HepG2 (cell line): ENCODE results near the gene DNAI4. TPM values are rescaled to one million over a fixed set of nuclear protein-coding genes. Genes with fewer than 3 reads are reported as not detected.

Source experiments
- ATAC-seq: fragments of 200-7000 bp; cut with Tn5 transposase; 3 replicates; pipeline ENCODE4 v1.9.1; 2020; ENCODE audit warnings: mild to moderate bottlenecking, moderate library complexity
- BruUV-seq: library from RNA; stranded (reverse); fragments of 400-500 nt; replicated peaks from 2 replicates; lab custom pipeline; 2021; lab: Mats Ljungman, UMichigan
- CTCF ChIA-PET: fragments of 300-600 bp; formaldehyde crosslinking; extraction: SDS; loops from one replicate; lab custom pipeline; 2021; ENCODE audit warnings: low total read pairs, inconsistent platforms, low intra/inter-chr PET ratio; lab: Yijun Ruan, JAX
- POLR2A ChIA-PET: fragments of 350-600 bp; sonication (Branson Sonifier 250); formaldehyde crosslinking; loops from one replicate; lab custom pipeline; 2020; ENCODE audit warnings: antibody characterized with exemption, inconsistent platforms; lab: Yijun Ruan, JAX
- DNase-seq: peaks from one replicate; pipeline ENCODE4 v3.0.0-alpha.2; 2015; ENCODE audit warnings: low spot score
- FAIRE-seq: peaks from 3 replicates; lab custom pipeline; 2011; peaks lifted over from hg19 to GRCh38; lab: Jason Lieb, UNC
- H2AFZ ChIP-seq: one replicate; pipeline ENCODE4 v1.6.1; 2011; ENCODE audit warnings: low read length, inconsistent platforms
- H3K27ac ChIP-seq: fragments of 300-600 bp; 3 replicates; pipeline ENCODE4 v1.8.0; 2011; ENCODE audit warnings: mixed run types, mild to moderate bottlenecking, mixed read lengths, low read length, inconsistent platforms; ENCODE audit not compliant: insufficient read depth; ENCODE audit errors: extremely low read length
- H3K27me3 ChIP-seq, 2 experiments: fragments of 200-600 bp in 1 of 2; 2 replicates in 1 of 2; 3 replicates in 1 of 2; pipeline versions ENCODE4 v1.6.0 to v1.8.0; 2011; ENCODE audit warnings: low read length in 2 of 2, mild to moderate bottlenecking in 2 of 2, moderate library complexity in 2 of 2, inconsistent platforms in 1 of 2; ENCODE audit not compliant: insufficient read depth in 2 of 2, control insufficient read depth in 1 of 2
- H3K36me3 ChIP-seq, 2 experiments: fragments of 200-600 bp in 1 of 2; replicated peaks in 1 of 2; 2 replicates in 1 of 2; 3 replicates in 1 of 2; pipeline versions ENCODE4 v1.5.1 to v1.8.0; 2011; ENCODE audit warnings: low read length in 2 of 2, inconsistent platforms in 1 of 2; ENCODE audit not compliant: insufficient read depth in 2 of 2, control insufficient read depth in 1 of 2
- H3K4me1 ChIP-seq: 2 replicates; pipeline ENCODE4 v1.5.1; 2012; ENCODE audit warnings: low read length, inconsistent platforms; ENCODE audit not compliant: insufficient read depth
- H3K4me2 ChIP-seq: 2 replicates; pipeline ENCODE4 v1.6.0; 2011; ENCODE audit warnings: low read depth, low read length, inconsistent platforms
- H3K4me3 ChIP-seq, 3 experiments: fragments of 200-600 bp in 1 of 3; sonication (generic), shearing (Covaris generic) in 1 of 3; replicated peaks in 1 of 3; 2 replicates each; pipeline ENCODE4 v1.5.1; 2011 to 2016; ENCODE audit warnings: low read length in 3 of 3, inconsistent platforms in 2 of 3, low read depth in 2 of 3, mild to moderate bottlenecking in 2 of 3, control low read depth in 1 of 3, mixed read lengths in 1 of 3; ENCODE audit not compliant: insufficient read depth in 1 of 3
- H3K79me2 ChIP-seq: one replicate; pipeline ENCODE4 v1.6.1; 2011; ENCODE audit warnings: low read length, inconsistent platforms; ENCODE audit not compliant: insufficient read depth
- H3K9ac ChIP-seq: 2 replicates; pipeline ENCODE4 v1.6.0; 2011; ENCODE audit warnings: mild to moderate bottlenecking, low read depth, low read length, inconsistent platforms; ENCODE audit not compliant: insufficient read depth
- H3K9me3 ChIP-seq: 2 replicates; pipeline ENCODE4 v1.5.1; 2012; ENCODE audit warnings: mild to moderate bottlenecking, low read length
- H4K20me1 ChIP-seq: 2 replicates; pipeline ENCODE4 v1.6.0; 2011; ENCODE audit warnings: inconsistent platforms, mild to moderate bottlenecking, low read length, moderate library complexity; ENCODE audit not compliant: insufficient read depth
- ARHGAP35 ChIP-seq: sonication (generic); formaldehyde crosslinking; IDR thresholded peaks from 2 replicates; pipeline ENCODE4 v1.9.0; 2022; ENCODE audit warnings: mild to moderate bottlenecking, inconsistent platforms, moderate library complexity, missing genetic modification reagents, borderline replicate concordance
- CSRNP2 ChIP-seq: sonication (generic); formaldehyde crosslinking; conservative IDR thresholded peaks from 2 replicates; pipeline ENCODE4 v1.8.0; 2022; ENCODE audit warnings: low read depth, missing genetic modification reagents
- DDIT3 ChIP-seq: sonication (generic); formaldehyde crosslinking; IDR thresholded peaks from 2 replicates; pipeline ENCODE4 v1.4.0; 2020; ENCODE audit warnings: mild to moderate bottlenecking, missing genetic modification reagents
- E2F1 ChIP-seq: sonication (generic); formaldehyde crosslinking; IDR thresholded peaks from 2 replicates; pipeline ENCODE4 v1.5.0; 2020; ENCODE audit warnings: missing genetic modification reagents
- E2F2 ChIP-seq: sonication (generic); formaldehyde crosslinking; IDR thresholded peaks from 2 replicates; pipeline ENCODE4 v1.4.0; 2020; ENCODE audit warnings: missing genetic modification reagents, borderline replicate concordance
- ERF ChIP-seq: IDR thresholded peaks from 2 replicates; pipeline ENCODE4 v1.6.1; 2018; ENCODE audit warnings: missing biosample characterization, missing genetic modification reagents
- HOXA7 ChIP-seq: sonication (generic); formaldehyde crosslinking; IDR thresholded peaks from 2 replicates; pipeline ENCODE4 v1.8.1; 2022; ENCODE audit warnings: mild to moderate bottlenecking, missing genetic modification reagents, moderate library complexity
- JUNB ChIP-seq: sonication (generic); formaldehyde crosslinking; IDR thresholded peaks from 2 replicates; pipeline ENCODE4 v1.8.0; 2022; ENCODE audit warnings: missing genetic modification reagents, mild to moderate bottlenecking, borderline replicate concordance
- MED13 ChIP-seq: sonication (generic); formaldehyde crosslinking; IDR thresholded peaks from 2 replicates; pipeline ENCODE4 v1.5.0; 2020; ENCODE audit warnings: missing genetic modification reagents
- MLXIP ChIP-seq: sonication (generic); formaldehyde crosslinking; IDR thresholded peaks from 2 replicates; pipeline ENCODE4 v1.9.0; 2021; ENCODE audit warnings: missing genetic modification reagents, borderline replicate concordance
- PPARG ChIP-seq: conservative IDR thresholded peaks from 2 replicates; pipeline ENCODE4 v1.6.1; 2016; ENCODE audit warnings: missing biosample characterization, missing genetic modification reagents
- SETDB1 ChIP-seq: sonication (generic); formaldehyde crosslinking; IDR thresholded peaks from 2 replicates; pipeline ENCODE4 v1.5.1; 2020; ENCODE audit warnings: missing genetic modification reagents, mild to moderate bottlenecking, borderline replicate concordance
- TMF1 ChIP-seq: sonication (generic); formaldehyde crosslinking; IDR thresholded peaks from 2 replicates; pipeline ENCODE4 v1.8.1; 2022; ENCODE audit warnings: low read depth, missing genetic modification reagents
- ZNF354B ChIP-seq: sonication (generic); formaldehyde crosslinking; IDR thresholded peaks from 2 replicates; pipeline ENCODE4 v1.8.0; 2022; ENCODE audit warnings: mild to moderate bottlenecking, missing genetic modification reagents
- ZNF441 ChIP-seq: sonication (generic); formaldehyde crosslinking; IDR thresholded peaks from 2 replicates; pipeline ENCODE4 v1.7.0; 2021; ENCODE audit warnings: missing genetic modification reagents, borderline replicate concordance
- ZNF775 ChIP-seq: sonication (generic); formaldehyde crosslinking; IDR thresholded peaks from 2 replicates; pipeline ENCODE4 v1.4.0; 2020; ENCODE audit warnings: missing genetic modification reagents, mild to moderate bottlenecking, moderate library complexity, borderline replicate concordance
- WGBS: methylation state at CpG from one replicate; pipeline ENCODE4 v1.1.6; 2017; ENCODE audit warnings: low lambda C conversion rate; 5-methylcytosine and 5-hydroxymethylcytosine counted together
- in situ Hi-C: cut with HindIII; loops from 2 replicates; pipeline ENCODE4 v1.10.0; 2017; ENCODE audit warnings: low pct_unique_long_range_greater_than_20kb; ENCODE audit not compliant: extremely low pct_ligation_motif_present
- intact Hi-C: fragments of 100-400 bp; cut with micrococcal nuclease; formaldehyde crosslinking; loops from one replicate; pipeline ENCODE4 v1.10.0; 2022; ENCODE audit not compliant: unreplicated experiment
- polyA plus RNA-seq, 8 experiments: library from polyadenylated mRNA; depleted of rRNA in 3 of 8; stranded (reverse) in 7 of 8; unstranded in 1 of 8; fragments of >200 nt; fragmentation: Illumina TruSeq in 4 of 8; extraction: Trizol in 4 of 8; gene quantifications; 2 replicates each; pipeline versions ENCODE4 v1.2.1 to v1.2.3, GENCODE V29; 2011 to 2016; ENCODE audit warnings: low read depth in 4 of 8, missing spikeins in 1 of 8, mixed read lengths in 1 of 8; ENCODE audit not compliant: insufficient read depth in 1 of 8
- total RNA-seq, 5 experiments: library from RNA; depleted of rRNA; stranded (reverse); fragments of >200 nt; fragmentation: Illumina TruSeq; extraction: Trizol; gene quantifications; 2 replicates each; pipeline ENCODE4 v1.2.3, GENCODE V29; 2016; ENCODE audit warnings: low read depth in 1 of 5

DNAI4 gene
- total and polyA plus RNA-seq, 2 of the 13 experiments (the other 11 are each of a cell fraction or from before 2014, with no cell fraction given) = 0.04 to 0.08 TPM

GRCh38 chr1:66848193-66848592 is 76.5 kb downstream of the DNAI4 start:
- no peak overlapping the region for H3K9ac ChIP-seq
- BruUV-seq = no TSS peak
- H3K4me1 ChIP-seq = no peaks in the 10 kb centered on the region
- DNase-seq (no peak), ATAC-seq (no peak), FAIRE-seq (no peak)
- in situ Hi-C loops = no loop called here
- no peaks in the 10 kb centered on the region for H3K36me3 ChIP-seq
- no peaks in the 10 kb centered on the region for H3K9me3 ChIP-seq
- H2AFZ ChIP-seq = no peak overlapping the region
- no peak for TF ChIP-seq E2F1 (CRISPR knock-in tag)
- no peak for TF ChIP-seq HOXA7 (CRISPR knock-in tag)
- TF ChIP-seq ZNF441 (CRISPR knock-in tag) = no peak
- TF ChIP-seq MLXIP (CRISPR knock-in tag) = no peak
- no peak for TF ChIP-seq ERF (CRISPR knock-in tag)
- no peak for TF ChIP-seq JUNB (CRISPR knock-in tag)
- TF ChIP-seq MED13 (CRISPR knock-in tag) = no peak
- TF ChIP-seq DDIT3 (CRISPR knock-in tag) = no peak
- no peak for TF ChIP-seq ZNF775 (CRISPR knock-in tag)
- no peak for TF ChIP-seq ZNF354B (CRISPR knock-in tag)
- TF ChIP-seq E2F2 = no peak
- no peak for TF ChIP-seq TMF1 (CRISPR knock-in tag)
- TF ChIP-seq CSRNP2 = no peak
- TF ChIP-seq SETDB1 (CRISPR knock-in tag) = no peak
- TF ChIP-seq ARHGAP35 = no peak
- TF ChIP-seq PPARG (CRISPR knock-in tag) = no peak
- TF ChIP-seq, all 625 proteins: peak for 0
- Histone ChIP-seq H4K20me1 (no peaks in the 10 kb centered on the region), H3K27me3 (no peaks in the 10 kb centered on the region), H3K4me3 (no peak overlapping the region), H3K27ac (no peak overlapping the region), H3K79me2 (no peaks in the 10 kb centered on the region), H3K4me2 (no peak overlapping the region)
- 2% methylated on average over 2 of the region's 2 CpGs for WGBS
- POLR2A ChIA-PET = no interaction called here
- CTCF ChIA-PET = no interaction called here
- intact Hi-C loops = no loop called here
